Keratinocyte (primary cell): Measurements from ENCODE around the gene HDAC8. TPM values are rescaled to one million over a fixed set of nuclear protein-coding genes. Genes with fewer than 3 reads are reported as not detected.

Experiments used
- DNase-seq: peaks from one replicate; pipeline ENCODE4 v3.0.0-alpha.2; 2011; ENCODE audit warnings: low read depth, missing footprints, low spot score
- FAIRE-seq: peaks from 2 replicates; lab custom pipeline; 2011; peaks lifted over from hg19 to GRCh38; lab: Jason Lieb, UNC
- H2AFZ ChIP-seq: 2 replicates; pipeline ENCODE4 v1.6.0; 2012; ENCODE audit warnings: low read length, control low read depth, inconsistent platforms; ENCODE audit not compliant: control insufficient read depth
- H3K27ac ChIP-seq: 2 replicates; pipeline ENCODE4 v1.5.1; 2011; ENCODE audit warnings: low read length; ENCODE audit not compliant: control insufficient read depth, insufficient read depth
- H3K27me3 ChIP-seq: 3 replicates; pipeline ENCODE4 v1.6.0; 2011; ENCODE audit warnings: low read length; ENCODE audit not compliant: control insufficient read depth, insufficient read depth; ENCODE audit errors: extremely low read depth
- H3K36me3 ChIP-seq, 2 experiments: 2 replicates in 1 of 2; 3 replicates in 1 of 2; pipeline ENCODE4 v1.5.1; 2011; ENCODE audit warnings: low read length in 2 of 2, mild to moderate bottlenecking in 1 of 2; ENCODE audit not compliant: control insufficient read depth in 2 of 2, insufficient read depth in 2 of 2; ENCODE audit errors: extremely low read depth in 1 of 2
- H3K4me1 ChIP-seq: 3 replicates; pipeline ENCODE4 v1.5.1; 2011; ENCODE audit warnings: low read length; ENCODE audit not compliant: control insufficient read depth, insufficient read depth; ENCODE audit errors: extremely low read depth
- H3K4me2 ChIP-seq: 3 replicates; pipeline ENCODE4 v1.6.0; 2011; ENCODE audit warnings: low read depth, low read length; ENCODE audit not compliant: control insufficient read depth, insufficient read depth; ENCODE audit errors: extremely low read depth
- H3K4me3 ChIP-seq, 3 experiments: fragments of 200-600 bp in 1 of 3; sonication (generic) in 1 of 3; 2 replicates in 2 of 3; 3 replicates in 1 of 3; pipeline ENCODE4 v1.5.1; 2011 to 2016; ENCODE audit warnings: low read length in 3 of 3, mild to moderate bottlenecking in 3 of 3, control low read depth in 2 of 3, inconsistent platforms in 1 of 3, low read depth in 1 of 3, mixed read lengths in 1 of 3, mixed run types in 1 of 3, moderate library complexity in 1 of 3; ENCODE audit not compliant: control insufficient read depth in 2 of 3, insufficient read depth in 2 of 3; ENCODE audit errors: extremely low read depth in 1 of 3
- H3K79me2 ChIP-seq: 2 replicates; pipeline ENCODE4 v1.6.0; 2012; ENCODE audit warnings: low read length; ENCODE audit not compliant: control insufficient read depth, insufficient read depth
- H3K9ac ChIP-seq: 3 replicates; pipeline ENCODE4 v1.6.0; 2011; ENCODE audit warnings: low read length; ENCODE audit not compliant: control insufficient read depth, insufficient read depth; ENCODE audit errors: extremely low read depth
- H3K9me1 ChIP-seq: 3 replicates; pipeline ENCODE4 v1.6.0; 2011; ENCODE audit warnings: low read length; ENCODE audit not compliant: control insufficient read depth, insufficient read depth; ENCODE audit errors: extremely low read depth
- H3K9me3 ChIP-seq: 2 replicates; pipeline ENCODE4 v1.5.1; 2012; ENCODE audit warnings: low read depth, low read length; ENCODE audit not compliant: control insufficient read depth
- H4K20me1 ChIP-seq: 3 replicates; pipeline ENCODE4 v1.6.0; 2011; ENCODE audit warnings: low read length; ENCODE audit not compliant: control insufficient read depth, insufficient read depth; ENCODE audit errors: extremely low read depth
- CTCF ChIP-seq, 3 experiments: IDR thresholded peaks in 1 of 3; conservative IDR thresholded peaks in 1 of 3; optimal IDR thresholded peaks in 1 of 3; 2 replicates in 2 of 3; 3 replicates in 1 of 3; pipeline versions ENCODE3 to v1.5.1; 2011; ENCODE audit warnings: low read length in 3 of 3, mild to moderate bottlenecking in 3 of 3, moderate library complexity in 2 of 3, control low read depth in 1 of 3, inconsistent platforms in 1 of 3; ENCODE audit not compliant: insufficient read depth in 2 of 3; ENCODE audit errors: extremely low read depth in 1 of 3
- EZH2 ChIP-seq: IDR thresholded peaks from one replicate; pipeline ENCODE4 v1.6.1; 2012; ENCODE audit warnings: inconsistent platforms, mild to moderate bottlenecking, low read length, moderate library complexity
- dilution Hi-C: fragments of 300-500 bp; cut with MboI; formaldehyde crosslinking; loops from one replicate; pipeline ENCODE4 v1.7.0; 2020; ENCODE audit warnings: low sequenced_read_pairs; ENCODE audit not compliant: extremely low pct_ligation_motif_present
- polyA minus RNA-seq, 3 experiments: library from RNA; depleted of rRNA, polyadenylated mRNA; stranded (reverse); fragments of >200 nt; gene quantifications; 1 replicate in 1 of 3; 2 replicates in 1 of 3; 3 replicates in 1 of 3; pipeline ENCODE4 v1.2.3, GENCODE V29; 2011
- polyA plus RNA-seq, 5 experiments: library from polyadenylated mRNA; depleted of rRNA in 3 of 5; stranded (reverse) in 3 of 5; stranded (forward) in 1 of 5; unstranded in 1 of 5; fragments of >200 nt; gene quantifications; 1 replicate in 1 of 5; 2 replicates in 3 of 5; 3 replicates in 1 of 5; pipeline versions ENCODE4 v1.2.1 to v1.2.3, GENCODE V29; 2011 to 2012; ENCODE audit warnings: missing spikeins in 2 of 5, low read depth in 1 of 5, low replicate concordance in 1 of 5

Gene HDAC8
- polyA plus RNA-seq, result 22.4 to 27.3 TPM (median 23.8 TPM) in 3 replicates
- 17.0 TPM for polyA plus RNA-seq (2011; ENCODE audit: low read depth)
- 18.5 and 26.8 TPM in 2 replicates for polyA plus RNA-seq (2011; cell fraction: cytosol; rRNA removed)
- polyA plus RNA-seq (2011; cell fraction: nucleus; rRNA removed), result 27.8 and 30.1 TPM in 2 replicates
- polyA plus RNA-seq (2012; ENCODE audit: low replicate concordance), result 16.6 and 20.4 TPM in 2 replicates
- polyA minus RNA-seq, result 23.5 to 47.3 TPM (median 24.6 TPM) in 3 replicates
- polyA minus RNA-seq (2011; cell fraction: cytosol; rRNA and poly(A)+ RNA removed), result 10.0 TPM
- 33.4 and 74.2 TPM in 2 replicates for polyA minus RNA-seq (2011; cell fraction: nucleus; rRNA and poly(A)+ RNA removed)

DNA sequence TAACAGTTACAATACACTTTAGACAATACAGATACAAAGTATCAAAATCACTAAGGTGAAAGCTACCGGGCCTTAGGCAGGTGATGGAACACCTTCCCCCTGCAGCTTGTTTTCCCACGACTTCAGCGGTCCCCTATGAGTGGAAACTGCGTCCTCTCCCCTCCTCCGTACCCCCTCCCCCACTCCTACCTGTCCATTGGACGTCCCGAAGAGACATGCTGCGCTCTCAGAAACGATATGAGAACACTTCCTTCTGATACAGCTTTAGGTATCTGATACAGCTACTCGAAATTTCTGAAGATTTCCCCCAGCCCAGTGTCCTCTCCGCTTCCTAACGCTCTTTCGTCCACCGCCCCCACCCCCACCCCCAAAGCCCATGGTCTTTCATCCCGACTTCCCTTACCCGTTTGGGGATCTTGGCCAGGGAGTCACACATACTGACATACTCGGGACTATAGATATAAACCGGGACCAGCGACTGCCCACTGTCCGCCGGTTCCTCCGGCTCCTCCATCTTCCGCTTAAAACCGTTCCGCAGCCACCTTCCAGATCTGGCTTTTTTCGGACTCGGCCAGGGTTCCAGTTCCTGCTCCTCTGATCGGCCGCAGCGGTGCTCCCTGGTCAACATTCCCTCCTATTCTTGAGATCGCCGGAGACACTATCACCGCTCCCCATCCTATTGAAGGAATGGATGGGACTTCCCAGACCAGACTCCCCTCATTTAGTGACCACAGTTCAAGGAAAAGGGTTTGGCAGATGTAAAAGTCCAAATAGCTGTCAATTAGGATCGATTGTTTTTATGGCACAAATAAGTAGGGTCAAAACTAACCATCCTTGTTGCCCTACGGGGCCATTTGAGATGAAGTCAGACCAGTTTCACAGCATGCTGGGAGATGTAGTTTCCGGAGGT lies at the start of gene HDAC8:
Gene HDAC8, minus strand, starts transcription at position 596 of the 910 bp plus-strand sequence. Its CDS starts 82 bp downstream, at position 514.
- TF ChIP-seq EZH2 (no peak), CTCF (optimal IDR thresholded peaks at IDR 0.05 in 1 of 3, IDR thresholded peaks at IDR 0.05 in 1 of 3, conservative IDR thresholded peaks at IDR 0.05 in 1 of 3; ENCODE audit: extremely low read depth in 1 of 3, insufficient read depth in 2 of 3, low read length in 3 of 3) (no peak)
- H3K36me3 ChIP-seq, result peaks cover 0 to 2% of the 10 kb centered on the region in 2 experiments
- dilution Hi-C loops, result no loop called here
- DNase-seq, result no peak
- no peaks in the 10 kb centered on the region for H3K27me3 ChIP-seq
- H3K9me1 ChIP-seq, result no peaks in the 10 kb centered on the region
- peak within 1 kb of the TSS; percentile 68 for H3K27ac ChIP-seq
- peak within 1 kb of the TSS; percentile 62 for H2AFZ ChIP-seq
- H3K79me2 ChIP-seq, result peaks cover 7% of the 10 kb centered on the region
- H4K20me1 ChIP-seq, result no peaks in the 10 kb centered on the region
- H3K4me3 ChIP-seq, result peak within 1 kb of the TSS; percentile 44 to 75 (median 60)
- H3K4me1 ChIP-seq, result no peaks in the 10 kb centered on the region
- FAIRE-seq, result no peak
- peak within 1 kb of the TSS; percentile 74 for H3K9ac ChIP-seq
- H3K4me2 ChIP-seq, result peak within 1 kb of the TSS; percentile 61
- no peaks in the 10 kb centered on the region for H3K9me3 ChIP-seq

GRCh38 chrX:72621625-72622485 lies 49.2 kb upstream of the HDAC8 start:
- no peaks in the 10 kb centered on the region for H3K9me1 ChIP-seq
- peak overlapping the region; percentile 32 for H3K9ac ChIP-seq
- no peaks in the 10 kb centered on the region for H4K20me1 ChIP-seq
- H3K4me1 ChIP-seq, result peaks cover 32% of the 10 kb centered on the region
- peak overlapping the region in 1 of 3 experiments; percentile 14 for H3K4me3 ChIP-seq
- H3K36me3 ChIP-seq, result no peaks in the 10 kb centered on the region
- dilution Hi-C loops, result no loop called here
- peak overlapping the region; percentile 26 for H2AFZ ChIP-seq
- H3K27ac ChIP-seq, result peak overlapping the region; percentile 64
- no peaks in the 10 kb centered on the region for H3K9me3 ChIP-seq
- H3K79me2 ChIP-seq, result no peaks in the 10 kb centered on the region
- FAIRE-seq (peak; percentile 46), DNase-seq (no peak)
- TF ChIP-seq CTCF (optimal IDR thresholded peaks at IDR 0.05 in 1 of 3, IDR thresholded peaks at IDR 0.05 in 1 of 3, conservative IDR thresholded peaks at IDR 0.05 in 1 of 3; ENCODE audit: extremely low read depth in 1 of 3, insufficient read depth in 2 of 3, low read length in 3 of 3) (no peak), EZH2 (no peak)
- peaks cover 3% of the 10 kb centered on the region for H3K27me3 ChIP-seq
- peak overlapping the region; percentile 71 for H3K4me2 ChIP-seq
